ENCODE data around the gene PABPC3.

PABPC3 gene

GRCh38 chr13:25131881-25132420 is 36.0 kb downstream of the PABPC3 start:
- no peak for TF ChIP-seq POLR2A (IDR thresholded peaks at IDR 0.05; ENCODE audit: low read depth, low read length)
- DNase-seq (ENCODE audit: insufficient read length, low spot score) (no peak), FAIRE-seq (no peak)

DNA sequence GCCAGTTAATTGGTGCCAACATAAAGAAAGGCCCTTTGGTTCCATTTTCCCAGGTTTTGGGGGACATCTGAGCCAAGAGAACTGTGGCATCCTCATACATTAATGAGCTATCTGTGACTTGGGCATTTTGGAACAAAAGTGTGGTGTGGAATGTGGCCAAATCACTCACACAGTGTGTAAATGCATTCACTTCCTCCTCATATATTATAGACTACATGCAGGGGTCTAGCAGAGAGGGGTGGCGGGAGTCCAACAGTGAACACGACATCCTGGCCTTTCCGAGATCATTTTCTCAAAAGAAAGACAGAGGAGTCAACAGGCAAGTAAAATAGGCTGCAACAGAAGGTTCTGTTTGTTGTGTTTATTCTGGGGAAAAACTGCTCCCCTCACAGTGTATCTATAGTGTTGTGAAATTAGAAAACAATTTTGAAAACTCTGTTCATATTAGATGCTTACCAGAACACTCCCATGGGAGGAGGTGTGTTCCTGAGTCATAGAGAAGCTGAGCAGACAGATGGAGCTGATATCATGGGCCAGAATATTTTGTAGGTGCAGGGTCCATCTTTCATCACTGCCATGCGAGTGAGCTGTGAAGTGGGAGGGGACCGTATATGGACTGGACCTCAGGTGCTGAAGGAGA is 36.9 kb downstream of the PABPC3 start:
- DNase-seq (ENCODE audit: insufficient read length, low spot score) = no peak
- TF ChIP-seq POLR2A (IDR thresholded peaks at IDR 0.05; ENCODE audit: low read depth, low read length) = no peak
- FAIRE-seq = no peak

DNA sequence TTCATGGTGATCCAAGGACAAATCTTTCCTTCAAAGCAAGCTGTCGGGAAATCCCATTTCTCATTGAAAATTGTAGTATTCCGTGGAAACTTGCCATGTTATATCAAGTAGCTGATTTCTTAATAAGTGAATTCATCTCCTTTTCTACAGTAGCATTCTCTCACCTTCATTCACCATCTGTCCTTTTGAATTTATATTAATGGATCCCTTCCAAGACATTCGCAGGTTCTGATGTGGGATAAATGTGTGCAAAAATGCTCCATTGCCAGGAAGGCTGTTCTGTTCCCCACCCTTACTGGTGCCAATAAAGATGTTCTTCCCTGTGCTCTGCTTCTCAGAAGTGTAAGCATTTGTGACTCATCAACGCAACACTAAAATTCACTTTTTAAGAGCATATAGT is 40.0 kb downstream of the PABPC3 start:
- FAIRE-seq = no peak

GRCh38 chr13:25136880-25137787 is 41.2 kb downstream of the PABPC3 start:
- DNase-seq (ENCODE audit: insufficient read length, low spot score) (no peak), FAIRE-seq (no peak)
- TF ChIP-seq POLR2A (IDR thresholded peaks at IDR 0.05; ENCODE audit: low read depth, low read length) = no peak

More for the DNA sequence above, 40.0 kb downstream of the PABPC3 start:
- no peak for TF ChIP-seq POLR2A (IDR thresholded peaks at IDR 0.05; ENCODE audit: low read depth, low read length)
- DNase-seq (ENCODE audit: insufficient read length, low spot score) = no peak

DNA sequence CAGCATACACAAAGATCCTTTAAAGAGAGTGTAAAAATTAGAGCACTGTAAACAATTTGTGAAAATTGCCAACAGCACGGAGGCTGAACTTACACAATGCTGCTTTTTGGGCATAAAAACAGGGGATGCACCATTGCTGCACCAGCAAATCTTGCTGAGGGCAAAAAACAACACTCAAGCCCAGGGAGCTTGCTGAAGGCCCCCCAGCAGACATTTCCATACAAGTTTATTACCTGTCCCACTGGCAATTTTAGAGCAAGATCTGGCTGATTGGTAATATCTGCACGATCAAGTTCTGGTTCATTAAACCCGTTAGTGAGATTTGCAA is 41.8 kb downstream of the PABPC3 start:
- no peak for FAIRE-seq
- TF ChIP-seq POLR2A (IDR thresholded peaks at IDR 0.05; ENCODE audit: low read depth, low read length) = no peak
- DNase-seq (ENCODE audit: insufficient read length, low spot score) = no peak

GRCh38 chr13:25141042-25141441 is 45.1 kb downstream of the PABPC3 start:
- FAIRE-seq (no peak), DNase-seq (ENCODE audit: insufficient read length, low spot score) (no peak)
- no peak for TF ChIP-seq POLR2A (IDR thresholded peaks at IDR 0.05; ENCODE audit: low read depth, low read length)

GRCh38 chr13:25143706-25144105 is 47.8 kb downstream of the PABPC3 start:
- TF ChIP-seq POLR2A (IDR thresholded peaks at IDR 0.05; ENCODE audit: low read depth, low read length) = no peak
- no peak for DNase-seq (ENCODE audit: insufficient read length, low spot score)
- no peak for FAIRE-seq

- FAIRE-seq = no peak
- TF ChIP-seq POLR2A (IDR thresholded peaks at IDR 0.05; ENCODE audit: low read depth, low read length) = no peak
- no peak for DNase-seq (ENCODE audit: insufficient read length, low spot score)
These were observed 51.9 kb downstream of the PABPC3 start for GRCh38 chr13:25147638-25148401.

- FAIRE-seq (no peak), DNase-seq (ENCODE audit: insufficient read length, low spot score) (no peak)
- no peak for TF ChIP-seq POLR2A (IDR thresholded peaks at IDR 0.05; ENCODE audit: low read depth, low read length)
These were observed 52.5 kb downstream of the PABPC3 start for GRCh38 chr13:25148402-25148771.
